K562 (cell line): ENCODE measurements around the gene XKRX. TPM values are rescaled to one million over a fixed set of nuclear protein-coding genes. Genes with fewer than 3 reads are reported as not detected.

ENCODE experiments used
- ATAC-seq: fragments of 200-7000 bp; cut with Tn5 transposase; 3 replicates; pipeline ENCODE4 v1.9.1; 2020; ENCODE audit warnings: moderate library complexity
- BruUV-seq: library from RNA; stranded (reverse); fragments of 400-500 nt; replicated peaks from 2 replicates; lab custom pipeline; 2021; lab: Mats Ljungman, UMichigan
- CTCF ChIA-PET: fragments of 300-600 bp; formaldehyde crosslinking; extraction: SDS; loops from one replicate; lab custom pipeline; 2021; ENCODE audit warnings: low intra/inter-chr PET ratio; lab: Yijun Ruan, JAX
- POLR2A ChIA-PET: fragments of 300-600, 350-650 bp; sonication (Branson Sonifier 250); formaldehyde crosslinking; extraction: SDS; loops from one replicate; lab custom pipeline; 2021; ENCODE audit warnings: antibody characterized with exemption, inconsistent platforms; lab: Yijun Ruan, JAX
- DNase-seq, 4 experiments: peaks; one replicate each; pipeline versions ENCODE4 v3.0.0 to v3.0.0-alpha.2; 2011 to 2018; ENCODE audit warnings: low spot score in 3 of 4, mixed read lengths in 3 of 4; ENCODE audit errors: extremely low read depth in 1 of 4
- FAIRE-seq: peaks from 2 replicates; lab custom pipeline; 2011; peaks lifted over from hg19 to GRCh38; lab: Jason Lieb, UNC
- H2AFZ ChIP-seq: 2 replicates; pipeline ENCODE4 v1.6.0; 2011; ENCODE audit warnings: low read depth, low read length, control low read depth, inconsistent platforms
- H3K27ac ChIP-seq: fragments of 200-600 bp; 3 replicates; pipeline ENCODE4 v1.8.0; 2011; ENCODE audit warnings: low read depth, mild to moderate bottlenecking, control low read depth, inconsistent platforms, low read length, moderate library complexity, mixed read lengths; ENCODE audit errors: extremely low read depth
- H3K27me3 ChIP-seq, 2 experiments: fragments of 300-600 bp in 1 of 2; 2 replicates in 1 of 2; 3 replicates in 1 of 2; pipeline versions ENCODE4 v1.6.0 to v1.8.0; 2011; ENCODE audit warnings: inconsistent platforms in 2 of 2, low read length in 2 of 2, mild to moderate bottlenecking in 1 of 2, mixed read lengths in 1 of 2, moderate library complexity in 1 of 2; ENCODE audit not compliant: control insufficient read depth in 2 of 2, insufficient read depth in 2 of 2
- H3K36me3 ChIP-seq: fragments of 300-600 bp; 3 replicates; pipeline ENCODE4 v1.8.0; 2011; ENCODE audit warnings: mild to moderate bottlenecking, low read length, inconsistent platforms; ENCODE audit not compliant: control insufficient read depth, insufficient read depth
- H3K4me1 ChIP-seq, 2 experiments: fragments of 200-600 bp in 1 of 2; replicated peaks in 1 of 2; 2 replicates in 1 of 2; 3 replicates in 1 of 2; pipeline versions ENCODE4 v1.5.1 to v1.8.0; 2011; ENCODE audit warnings: inconsistent platforms in 2 of 2, low read length in 2 of 2, mild to moderate bottlenecking in 1 of 2, mixed read lengths in 1 of 2, moderate library complexity in 1 of 2; ENCODE audit not compliant: control insufficient read depth in 2 of 2, insufficient read depth in 2 of 2
- H3K4me2 ChIP-seq: 2 replicates; pipeline ENCODE4 v1.6.1; 2011; ENCODE audit warnings: low read length, control low read depth, inconsistent platforms, mixed read lengths; ENCODE audit not compliant: insufficient read depth
- H3K4me3 ChIP-seq: fragments of 200-600 bp; sonication (generic), shearing (Covaris generic); 2 replicates; pipeline ENCODE4 v1.5.1; 2016; ENCODE audit warnings: control low read depth, inconsistent platforms
- H3K79me2 ChIP-seq: fragments of 200-600 bp; 3 replicates; pipeline ENCODE4 v1.8.0; 2011; ENCODE audit warnings: low read length, inconsistent platforms; ENCODE audit not compliant: control insufficient read depth, insufficient read depth
- H3K9ac ChIP-seq, 2 experiments: 2 replicates each; pipeline versions ENCODE4 v1.6.0 to v1.6.1; 2011; ENCODE audit warnings: low read depth in 2 of 2, low read length in 2 of 2, control low read depth in 1 of 2, inconsistent platforms in 1 of 2, mild to moderate bottlenecking in 1 of 2, mixed read lengths in 1 of 2; ENCODE audit not compliant: insufficient read depth in 1 of 2
- H3K9me1 ChIP-seq: one replicate; pipeline ENCODE4 v1.6.0; 2011; ENCODE audit warnings: inconsistent platforms, mild to moderate bottlenecking, low read length, moderate library complexity; ENCODE audit not compliant: control insufficient read depth, insufficient read depth
- H3K9me3 ChIP-seq: replicated peaks from 2 replicates; pipeline ENCODE4 v1.5.1; 2011; ENCODE audit warnings: low read depth, low read length, inconsistent platforms; ENCODE audit not compliant: control insufficient read depth, insufficient read depth
- H4K20me1 ChIP-seq: replicated peaks from 2 replicates; pipeline ENCODE4 v1.6.1; 2011; ENCODE audit warnings: low read length, inconsistent platforms, mixed read lengths; ENCODE audit not compliant: control insufficient read depth, insufficient read depth
- CREB3 ChIP-seq: fragments of 450-650 bp; conservative IDR thresholded peaks from 2 replicates; pipeline ENCODE4 v1.6.1; 2016; ENCODE audit warnings: missing genetic modification characterization, low read depth, mild to moderate bottlenecking, missing compliant biosample characterization, moderate library complexity
- CSDE1 ChIP-seq, 2 experiments: fragments of 450-650 bp; IDR thresholded peaks; 2 replicates each; pipeline ENCODE4 v1.6.1; 2016; ENCODE audit warnings: mild to moderate bottlenecking in 1 of 2
- MYC ChIP-seq, 2 experiments: fragments of 250-450 bp in 1 of 2; sonication (Bioruptor Pico) in 1 of 2; IDR thresholded peaks; 2 replicates each; pipeline versions ENCODE4 v1.5.1 to v1.6.1; 2012 to 2021; ENCODE audit warnings: low read depth in 2 of 2, borderline replicate concordance in 1 of 2, improper control_type of control experiment in 1 of 2, low read length in 1 of 2, mild to moderate bottlenecking in 1 of 2, moderate library complexity in 1 of 2
- NR3C1 ChIP-seq: sonication (generic); formaldehyde crosslinking; IDR thresholded peaks from 2 replicates; pipeline ENCODE4 v1.8.1; 2022; ENCODE audit warnings: missing genetic modification reagents
- ZFP91 ChIP-seq: sonication (generic); formaldehyde crosslinking; IDR thresholded peaks from 2 replicates; pipeline ENCODE4 v1.8.0; 2022; ENCODE audit warnings: mild to moderate bottlenecking, missing genetic modification reagents
- ZKSCAN8 ChIP-seq: fragments of 200-800 bp; sonication (Bioruptor generic); IDR thresholded peaks from 2 replicates; pipeline ENCODE4 v1.6.1; 2016; ENCODE audit warnings: missing genetic modification characterization, missing compliant biosample characterization
- ZNF174 ChIP-seq: fragments of 250-450 bp; sonication (Bioruptor Pico); IDR thresholded peaks from 2 replicates; pipeline ENCODE4 v1.4.0; 2020; ENCODE audit warnings: mild to moderate bottlenecking
- WGBS: fragments of 100-300 bp; shearing (Covaris generic); methylation state at CpG from one replicate; pipeline ENCODE4 v1.1.6; 2016; ENCODE audit warnings: low coverage, mixed read lengths; ENCODE audit not compliant: insufficient coverage; ENCODE audit errors: missing lambda C conversion rate; 5-methylcytosine and 5-hydroxymethylcytosine counted together
- in situ Hi-C: fragments of 300-500 bp; cut with MboI; formaldehyde crosslinking; loops from 4 replicates; pipeline ENCODE4 v1.15.0; 2018; ENCODE audit warnings: inconsistent platforms, mixed read lengths
- intact Hi-C: fragments of 100-400 bp; cut with micrococcal nuclease; formaldehyde crosslinking; loops from 2 replicates; pipeline ENCODE4 v1.14.2; 2022
- polyA plus RNA-seq, 8 experiments: library from polyadenylated mRNA; depleted of rRNA in 4 of 8; stranded (reverse) in 5 of 8; unstranded in 3 of 8; fragments of >200 nt; fragmentation: Nextera tagmentation in 2 of 8; fragmentation: Illumina TruSeq in 1 of 8; extraction: Ambion mirVana in 2 of 8; extraction: Trizol in 1 of 8; gene quantifications; 2 replicates each; pipeline versions ENCODE4 v1.2.1 to v1.2.3, GENCODE V29; 2011 to 2014; ENCODE audit warnings: inconsistent platforms in 1 of 8, missing spikeins in 1 of 8
- total RNA-seq, 7 experiments: library from RNA; depleted of rRNA in 6 of 7; stranded (reverse); fragments of >200 nt in 6 of 7; fragmentation: Illumina TruSeq in 2 of 7; extraction: Trizol in 2 of 7; gene quantifications; 2 replicates each; pipeline versions ENCODE4 v1.2.1 to v1.2.3, GENCODE V29; 2011 to 2021; ENCODE audit warnings: low replicate concordance in 1 of 7

Gene XKRX
- total and polyA plus RNA-seq, 9 of the 15 experiments (the other 6 are each of a cell fraction or from before 2014, with no cell fraction given) = 0.03 TPM; not detected in 8

- no peak overlapping the region for H2AFZ ChIP-seq
- FAIRE-seq (no peak), ATAC-seq (no peak), DNase-seq (no peak)
- no peaks in the 10 kb centered on the region for H3K36me3 ChIP-seq
- no peaks in the 10 kb centered on the region for H3K4me1 ChIP-seq
- WGBS = 65% methylated on average over 7 of the region's 19 CpGs
- H3K27me3 ChIP-seq = no peaks in the 10 kb centered on the region
- no peaks in the 10 kb centered on the region for H3K9me1 ChIP-seq
- H4K20me1 ChIP-seq = no peaks in the 10 kb centered on the region
- H3K4me3 ChIP-seq = no peak overlapping the region
- H3K79me2 ChIP-seq = no peaks in the 10 kb centered on the region
- H3K9ac ChIP-seq = no peak overlapping the region
- H3K4me2 ChIP-seq = no peak overlapping the region
- TF ChIP-seq ZKSCAN8 (no peak), CREB3 (no peak), NR3C1 (CRISPR knock-in tag) (no peak), ZNF174 (CRISPR knock-in tag) (no peak), ZFP91 (CRISPR knock-in tag) (no peak), CSDE1 (IDR thresholded peaks at IDR 0.05) (no peak), MYC (IDR thresholded peaks at IDR 0.05; ENCODE audit: low read depth, low read length) (no peak), MYC (CRISPR knock-in tag; IDR thresholded peaks at IDR 0.05; ENCODE audit: borderline replicate concordance, low read depth) (no peak)
- in situ Hi-C loops (no loop called here), intact Hi-C loops (no loop called here)
- no TSS peak for BruUV-seq
- no peak overlapping the region for H3K27ac ChIP-seq
- H3K9me3 ChIP-seq = no peaks in the 10 kb centered on the region
- POLR2A ChIA-PET = no interaction called here
- CTCF ChIA-PET = no interaction called here
Observed at GRCh38 chrX:100973411-100973810, 44.7 kb upstream of the XKRX start.
